ENCODE results near the gene KIAA0513. TPM values are rescaled to one million over a fixed set of nuclear protein-coding genes. Genes with fewer than 3 reads are reported as not detected.

Gene KIAA0513
- total and polyA plus RNA-seq, 2 of the 13 experiments (the other 11 are each of a cell fraction or from before 2014, with no cell fraction given) = 1.8 TPM

GRCh38 chr16:85010931-85011845 lies 16.4 kb upstream of the KIAA0513 start, which contains the start of gene ZDHHC7 (continued):
- no peak for TF ChIP-seq GPBP1L1 (CRISPR knock-in tag; IDR thresholded peaks at IDR 0.05)
- TF ChIP-seq ZNF589 (CRISPR knock-in tag; conservative IDR thresholded peaks at IDR 0.05) = peak; percentile 49; the same call in 1 of the 2 replicates
- TF ChIP-seq, protein P1, sequence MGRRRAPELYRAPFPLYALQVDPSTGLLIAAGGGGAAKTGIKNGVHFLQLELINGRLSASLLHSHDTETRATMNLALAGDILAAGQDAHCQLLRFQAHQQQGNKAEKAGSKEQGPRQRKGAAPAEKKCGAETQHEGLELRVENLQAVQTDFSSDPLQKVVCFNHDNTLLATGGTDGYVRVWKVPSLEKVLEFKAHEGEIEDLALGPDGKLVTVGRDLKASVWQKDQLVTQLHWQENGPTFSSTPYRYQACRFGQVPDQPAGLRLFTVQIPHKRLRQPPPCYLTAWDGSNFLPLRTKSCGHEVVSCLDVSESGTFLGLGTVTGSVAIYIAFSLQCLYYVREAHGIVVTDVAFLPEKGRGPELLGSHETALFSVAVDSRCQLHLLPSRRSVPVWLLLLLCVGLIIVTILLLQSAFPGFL (CRISPR knock-in tag; IDR thresholded peaks at IDR 0.05) = peak; percentile 18; the same call in 1 of the 2 replicates
- TF ChIP-seq JUN (CRISPR knock-in tag; IDR thresholded peaks at IDR 0.05) = 0 out of 2 replicates have a peak, but pooled peaks have one; percentile 13
- no peak for TF ChIP-seq ZMAT5 (CRISPR knock-in tag; IDR thresholded peaks at IDR 0.05; ENCODE audit: borderline replicate concordance, low read depth)
- peak; percentile 46; the same call in 1 of the 2 replicates for TF ChIP-seq ZFP62 (CRISPR knock-in tag; IDR thresholded peaks at IDR 0.05)
- no peak; the same call in 1 of the 2 replicates for TF ChIP-seq ZNF580 (CRISPR knock-in tag; IDR thresholded peaks at IDR 0.05; ENCODE audit: borderline replicate concordance, low read depth)
- peak; percentile 92 for TF ChIP-seq ZNF891 (CRISPR knock-in tag; IDR thresholded peaks at IDR 0.05)
- 0 out of 2 replicates have a peak, but pooled peaks have one; percentile 24 for TF ChIP-seq MEIS1 (CRISPR knock-in tag; IDR thresholded peaks at IDR 0.05; ENCODE audit: borderline replicate concordance)
- peak; percentile 5 for TF ChIP-seq AGO1 (IDR thresholded peaks at IDR 0.05; ENCODE audit: low read depth, low read length, poor library complexity, severe bottlenecking)
- TF ChIP-seq ZNF101 (CRISPR knock-in tag; IDR thresholded peaks at IDR 0.05; ENCODE audit: borderline replicate concordance, low read depth) = no peak
- TF ChIP-seq ATF7 (IDR thresholded peaks at IDR 0.05) = peak; percentile 93
- 0 out of 2 replicates have a peak, but pooled peaks have one; percentile 53 for TF ChIP-seq ATF7 (CRISPR knock-in tag; IDR thresholded peaks at IDR 0.05)
- no peak; the same call in 1 of the 2 replicates for TF ChIP-seq TOPORS (CRISPR knock-in tag; IDR thresholded peaks at IDR 0.05)
- TF ChIP-seq SP1 (IDR thresholded peaks at IDR 0.05) = no peak
- peak; percentile 80 for TF ChIP-seq SP1 (CRISPR knock-in tag; IDR thresholded peaks at IDR 0.05)
- TF ChIP-seq CERS6 (CRISPR knock-in tag; IDR thresholded peaks at IDR 0.05) = no peak
- TF ChIP-seq MAFG (CRISPR knock-in tag; IDR thresholded peaks at IDR 0.05) = no peak
- TF ChIP-seq IRF2 (CRISPR knock-in tag; IDR thresholded peaks at IDR 0.05) = peak; percentile 81
- TF ChIP-seq SAP130 (CRISPR knock-in tag; IDR thresholded peaks at IDR 0.05; ENCODE audit: low read depth) = peak; percentile 90
- peak; percentile 92 for TF ChIP-seq ZNF350 (CRISPR knock-in tag; IDR thresholded peaks at IDR 0.05; ENCODE audit: borderline replicate concordance, low read depth)
- TF ChIP-seq ZNF256 (CRISPR knock-in tag; conservative IDR thresholded peaks at IDR 0.05) = no peak
- no peak for TF ChIP-seq HMG20A (CRISPR knock-in tag; IDR thresholded peaks at IDR 0.05; ENCODE audit: borderline replicate concordance)
- TF ChIP-seq ZNF713 (CRISPR knock-in tag; IDR thresholded peaks at IDR 0.05) = peak; percentile 89; the same call in 1 of the 2 replicates
- no peak; the same call in none of the 2 replicates for TF ChIP-seq THRA (CRISPR knock-in tag; IDR thresholded peaks at IDR 0.05; ENCODE audit: borderline replicate concordance)

Measured in HepG2 (cell line).